Chondrocyte (in vitro differentiated cells): Measurements from ENCODE around the gene MMP25. TPM values are rescaled to one million over a fixed set of nuclear protein-coding genes. Genes with fewer than 3 reads are reported as not detected.

Experiments used
- DNase-seq: peaks from one replicate; pipeline ENCODE4 v3.0.0; 2021; ENCODE audit warnings: mixed read lengths, low spot score
- H3K27ac Mint-ChIP-seq: one replicate; pipeline ENCODE4 v1.8.0; 2021; ENCODE audit warnings: mild to moderate bottlenecking, moderate library complexity, mixed read lengths; ENCODE audit not compliant: unreplicated experiment
- H3K27me3 Mint-ChIP-seq: 2 replicates; pipeline ENCODE4 v1.8.0; 2021; ENCODE audit warnings: low read depth, mixed read lengths
- H3K36me3 Mint-ChIP-seq: 2 replicates; pipeline ENCODE4 v1.8.0; 2021; ENCODE audit warnings: low read depth, mixed read lengths
- H3K4me1 Mint-ChIP-seq: 2 replicates; pipeline ENCODE4 v1.8.0; 2021; ENCODE audit warnings: low read depth, mild to moderate bottlenecking, mixed read lengths
- H3K4me3 Mint-ChIP-seq: one replicate; pipeline ENCODE4 v1.8.0; 2021; ENCODE audit warnings: mild to moderate bottlenecking, moderate library complexity, mixed read lengths; ENCODE audit not compliant: unreplicated experiment
- H3K9me3 Mint-ChIP-seq: 2 replicates; pipeline ENCODE4 v1.8.0; 2021; ENCODE audit warnings: low read depth, mixed read lengths
- total RNA-seq: library from RNA; stranded (reverse); gene quantifications from 3 replicates; pipeline ENCODE4 v1.2.1, GENCODE V29; 2021
- TF ChIP-seq, protein P1 (sequence below): fragments of 200-600 bp; sonication (generic); IDR thresholded peaks from 2 replicates; pipeline ENCODE4 v1.5.0; 2021; ENCODE audit warnings: antibody characterized with exemption, mild to moderate bottlenecking, moderate library complexity

The MMP25 gene
- total RNA-seq, 1 donor from 2014 or later, result not detected

DNA sequence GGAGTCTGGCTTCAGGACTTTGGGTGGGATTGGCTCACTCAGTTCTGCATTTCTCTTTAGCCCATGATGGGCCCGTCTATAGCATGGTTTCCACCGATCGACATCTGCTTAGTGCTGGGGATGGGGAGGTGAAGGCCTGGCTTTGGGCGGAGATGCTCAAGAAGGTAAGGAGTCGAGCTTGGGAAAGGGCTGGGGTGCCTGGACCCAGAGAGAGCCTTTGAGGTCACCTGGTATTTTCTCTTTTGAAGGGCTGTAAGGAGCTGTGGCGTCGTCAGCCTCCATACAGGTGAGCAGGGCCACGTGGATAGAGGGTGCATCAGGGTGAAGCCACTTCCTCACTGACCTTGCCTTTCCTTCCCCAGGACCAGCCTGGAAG is 20.4 kb upstream of the MMP25 start:
- Mint-ChIP-seq H3K36me3 (peaks cover 18% of the 10 kb centered on the region), H3K27ac (no peak overlapping the region), H3K27me3 (no peaks in the 10 kb centered on the region), H3K4me3 (no peak overlapping the region), H3K9me3 (no peaks in the 10 kb centered on the region), H3K4me1 (peaks cover 25% of the 10 kb centered on the region)
- DNase-seq, result no peak
- TF ChIP-seq, protein P1, sequence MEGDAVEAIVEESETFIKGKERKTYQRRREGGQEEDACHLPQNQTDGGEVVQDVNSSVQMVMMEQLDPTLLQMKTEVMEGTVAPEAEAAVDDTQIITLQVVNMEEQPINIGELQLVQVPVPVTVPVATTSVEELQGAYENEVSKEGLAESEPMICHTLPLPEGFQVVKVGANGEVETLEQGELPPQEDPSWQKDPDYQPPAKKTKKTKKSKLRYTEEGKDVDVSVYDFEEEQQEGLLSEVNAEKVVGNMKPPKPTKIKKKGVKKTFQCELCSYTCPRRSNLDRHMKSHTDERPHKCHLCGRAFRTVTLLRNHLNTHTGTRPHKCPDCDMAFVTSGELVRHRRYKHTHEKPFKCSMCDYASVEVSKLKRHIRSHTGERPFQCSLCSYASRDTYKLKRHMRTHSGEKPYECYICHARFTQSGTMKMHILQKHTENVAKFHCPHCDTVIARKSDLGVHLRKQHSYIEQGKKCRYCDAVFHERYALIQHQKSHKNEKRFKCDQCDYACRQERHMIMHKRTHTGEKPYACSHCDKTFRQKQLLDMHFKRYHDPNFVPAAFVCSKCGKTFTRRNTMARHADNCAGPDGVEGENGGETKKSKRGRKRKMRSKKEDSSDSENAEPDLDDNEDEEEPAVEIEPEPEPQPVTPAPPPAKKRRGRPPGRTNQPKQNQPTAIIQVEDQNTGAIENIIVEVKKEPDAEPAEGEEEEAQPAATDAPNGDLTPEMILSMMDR, result no peak

DNA sequence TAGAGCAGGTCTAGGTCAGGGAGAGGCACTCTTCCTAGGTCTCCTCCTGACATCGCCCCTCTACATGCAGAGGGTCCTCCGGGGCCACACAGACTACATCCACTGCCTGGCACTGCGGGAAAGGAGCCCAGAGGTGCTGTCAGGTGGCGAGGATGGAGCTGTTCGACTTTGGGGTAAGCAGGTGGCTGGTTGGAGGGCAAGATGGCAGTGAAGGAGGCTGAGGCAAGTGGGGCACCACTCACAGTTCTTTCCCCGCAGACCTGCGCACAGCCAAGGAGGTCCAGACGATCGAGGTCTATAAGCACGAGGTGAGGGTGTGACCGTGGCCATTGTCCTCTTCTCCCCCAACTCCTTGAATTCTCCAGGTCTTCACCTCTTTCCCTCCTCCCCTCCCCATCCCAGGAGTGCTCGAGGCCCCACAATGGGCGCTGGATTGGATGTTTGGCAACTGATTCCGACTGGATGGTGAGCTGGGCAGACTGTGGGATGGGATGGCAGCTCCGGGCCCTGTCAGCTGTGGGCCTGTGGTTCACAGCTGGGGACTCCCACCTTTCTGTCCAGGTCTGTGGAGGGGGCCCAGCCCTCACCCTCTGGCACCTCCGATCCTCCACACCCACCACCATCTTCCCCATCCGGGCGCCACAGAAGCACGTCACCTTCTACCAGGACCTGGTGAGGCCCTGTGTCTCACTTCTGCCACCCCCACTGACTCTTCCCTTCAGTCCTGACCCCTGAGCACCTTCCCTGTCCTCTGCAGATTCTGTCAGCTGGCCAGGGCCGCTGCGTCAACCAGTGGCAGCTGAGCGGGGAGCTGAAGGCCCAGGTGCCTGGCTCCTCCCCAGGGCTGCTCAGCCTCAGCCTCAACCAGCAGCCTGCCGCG is 19.5 kb upstream of the MMP25 start:
- H3K27me3 Mint-ChIP-seq, result no peaks in the 10 kb centered on the region
- H3K36me3 Mint-ChIP-seq, result peaks cover 12% of the 10 kb centered on the region
- no peak for DNase-seq
- H3K9me3 Mint-ChIP-seq, result no peaks in the 10 kb centered on the region
- peaks cover 22% of the 10 kb centered on the region for H3K4me1 Mint-ChIP-seq
- no peak overlapping the region for H3K27ac Mint-ChIP-seq
- TF ChIP-seq, protein P1, result no peak
- H3K4me3 Mint-ChIP-seq, result no peak overlapping the region

DNA sequence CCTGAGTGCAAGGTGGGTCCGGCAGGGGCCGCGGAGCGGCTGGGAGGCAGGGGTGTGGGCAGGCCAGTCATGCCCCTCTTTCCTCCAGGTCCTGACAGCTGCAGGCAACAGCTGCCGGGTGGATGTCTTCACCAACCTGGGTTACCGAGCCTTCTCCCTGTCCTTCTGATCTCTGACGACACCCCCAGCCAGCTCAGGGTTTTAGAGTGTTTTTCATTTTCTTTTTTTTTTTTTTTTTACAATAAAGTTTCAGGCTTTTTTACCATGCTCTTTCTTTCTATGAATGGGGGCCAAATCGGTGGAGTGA is 18.9 kb upstream of the MMP25 start:
- Mint-ChIP-seq H3K27me3 (peaks cover 2% of the 10 kb centered on the region), H3K4me1 (peaks cover 16% of the 10 kb centered on the region), H3K4me3 (no peak overlapping the region), H3K27ac (no peak overlapping the region), H3K9me3 (no peaks in the 10 kb centered on the region), H3K36me3 (peaks cover 11% of the 10 kb centered on the region)
- no peak for DNase-seq
- TF ChIP-seq, protein P1, result no peak

DNA sequence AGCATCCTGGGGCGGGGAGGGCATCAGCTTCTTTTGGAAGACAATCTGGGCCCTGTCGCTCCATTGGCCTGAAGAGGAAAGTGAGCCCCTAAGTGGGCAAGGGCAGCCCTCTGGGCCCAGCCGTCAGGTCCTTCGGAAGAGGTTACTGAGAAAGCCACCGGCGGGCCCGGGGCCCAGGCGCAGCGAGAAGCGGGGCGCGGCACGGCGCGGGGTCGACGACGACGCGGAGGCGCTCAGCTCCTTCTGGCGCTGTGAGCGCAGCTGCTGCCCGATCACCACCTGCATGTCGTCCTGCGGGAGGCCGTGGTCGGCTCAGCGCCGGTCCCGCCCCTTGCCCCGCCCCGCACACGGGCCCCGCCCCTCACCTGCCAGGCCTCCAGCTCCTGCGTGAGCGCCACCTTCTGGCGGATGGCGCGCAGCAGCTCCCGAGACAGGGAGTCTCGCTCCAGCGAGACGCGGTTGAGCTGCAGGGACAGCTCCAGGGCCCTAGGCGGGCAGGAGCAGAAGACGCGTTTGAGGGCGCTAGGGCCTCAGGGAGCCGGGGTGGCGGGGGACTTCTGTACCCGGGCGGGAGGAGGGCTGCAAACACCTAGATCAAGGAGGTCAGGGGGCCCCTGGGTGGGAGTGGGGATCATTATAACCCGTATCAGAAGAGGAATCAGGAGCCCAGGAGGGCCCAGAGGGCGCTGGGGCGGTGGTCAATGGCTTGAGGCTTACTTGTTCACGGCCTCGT is 18.2 kb upstream of the MMP25 start:
- peaks cover 11% of the 10 kb centered on the region for H3K36me3 Mint-ChIP-seq
- no peaks in the 10 kb centered on the region for H3K9me3 Mint-ChIP-seq
- TF ChIP-seq, protein P1, result peak; percentile 85
- H3K4me1 Mint-ChIP-seq, result peaks cover 9% of the 10 kb centered on the region
- peak; percentile 80 for DNase-seq
- no peak overlapping the region for H3K4me3 Mint-ChIP-seq
- H3K27ac Mint-ChIP-seq, result no peak overlapping the region
- H3K27me3 Mint-ChIP-seq, result peaks cover 9% of the 10 kb centered on the region

DNA sequence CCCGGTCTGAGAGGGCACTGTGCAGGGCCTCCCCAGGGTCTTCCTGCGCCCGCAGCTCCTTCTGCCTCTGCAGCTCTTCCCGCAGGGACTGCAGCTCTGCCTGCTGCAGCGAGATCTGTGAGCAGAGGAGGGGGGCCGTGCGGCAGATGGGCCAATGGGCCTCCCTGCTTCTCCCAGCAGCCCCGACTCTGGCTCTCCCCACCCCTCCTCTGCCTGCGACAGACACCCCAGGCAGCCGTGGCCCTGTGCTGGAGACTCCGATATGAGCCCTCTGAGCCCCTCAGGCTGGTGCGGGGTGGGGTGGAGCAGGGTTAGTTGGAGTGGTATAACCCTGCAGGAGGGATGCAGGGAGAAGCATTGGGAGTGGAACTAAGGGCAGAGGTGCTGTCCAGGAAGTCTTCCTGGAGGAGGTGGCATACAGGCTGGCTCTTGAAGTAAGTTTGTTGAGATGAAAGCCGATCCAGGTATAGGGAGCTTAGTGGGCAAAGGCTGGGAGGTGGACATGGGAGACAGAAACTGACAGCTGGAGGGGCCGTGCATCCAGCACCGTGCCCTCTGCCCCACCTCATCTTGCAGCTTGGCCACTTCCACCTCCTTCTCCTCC is 17.5 kb upstream of the MMP25 start:
- DNase-seq, result no peak
- TF ChIP-seq, protein P1, result no peak
- Mint-ChIP-seq H3K4me3 (no peak overlapping the region), H3K27ac (no peak overlapping the region), H3K9me3 (no peaks in the 10 kb centered on the region), H3K27me3 (peaks cover 16% of the 10 kb centered on the region), H3K4me1 (peaks cover 5% of the 10 kb centered on the region), H3K36me3 (peaks cover 11% of the 10 kb centered on the region)
